Transverse colon (tissue), 4 donors: ENCODE results near the gene SYT2.

Experiments used
- CTCF ChIP-seq, 5 experiments: fragments of 200-600 bp in 3 of 5; fragments of 450-650 bp in 2 of 5; sonication (generic) in 3 of 5; IDR thresholded peaks; 1 replicate in 2 of 5; 2 replicates in 3 of 5; pipeline ENCODE4 v1.5.1; 2016 to 2017; ENCODE audit warnings: antibody characterized with exemption in 5 of 5, inconsistent platforms in 3 of 5, mild to moderate bottlenecking in 2 of 5, moderate library complexity in 1 of 5
- EP300 ChIP-seq: sonication (generic); formaldehyde crosslinking; IDR thresholded peaks from one replicate; pipeline ENCODE4 v1.6.1; 2017; ENCODE audit warnings: antibody characterized with exemption, low read depth
- POLR2A ChIP-seq: fragments of 450-650 bp; IDR thresholded peaks from one replicate; pipeline ENCODE4 v1.6.1; 2016; ENCODE audit warnings: antibody characterized with exemption, mild to moderate bottlenecking, moderate library complexity
- POLR2AphosphoS5 ChIP-seq, 3 donors: sonication (generic); formaldehyde crosslinking; IDR thresholded peaks; one replicate each; pipeline ENCODE4 v1.6.1; 2016; ENCODE audit warnings: antibody characterized with exemption in 3 of 3

- TF ChIP-seq CTCF (IDR thresholded peaks at IDR 0.05) (no peak), POLR2AphosphoS5 (IDR thresholded peaks at IDR 0.05) (no peak), POLR2A (no peak), EP300 (no peak)
Observed at GRCh38 chr1:202685641-202686040, 24.6 kb downstream of the SYT2 start.
